Stomach (tissue), 4 donors: ENCODE results near the gene WAS.
"Not testable (repeated sequence)": the region's sequence is repeated elsewhere in the genome, so short reads cannot be mapped to it uniquely, and the experiment has no call there.

ENCODE experiments used
- POLR2A ChIP-seq, 4 donors: fragments of 450-650 bp; IDR thresholded peaks; one replicate each; pipeline ENCODE4 v1.6.1; 2016; ENCODE audit warnings: antibody characterized with exemption in 4 of 4, control low read depth in 2 of 4, mild to moderate bottlenecking in 1 of 4, moderate library complexity in 1 of 4
- TF ChIP-seq, protein P1 (sequence below), 7 experiments: fragments of 450-650 bp in 4 of 7; fragments of 200-600 bp in 3 of 7; sonication (generic) in 3 of 7; IDR thresholded peaks; one replicate each; pipeline ENCODE4 v1.5.1; 2016 to 2019; ENCODE audit warnings: antibody characterized with exemption in 7 of 7, control low read depth in 2 of 7, mild to moderate bottlenecking in 1 of 7

DNA sequence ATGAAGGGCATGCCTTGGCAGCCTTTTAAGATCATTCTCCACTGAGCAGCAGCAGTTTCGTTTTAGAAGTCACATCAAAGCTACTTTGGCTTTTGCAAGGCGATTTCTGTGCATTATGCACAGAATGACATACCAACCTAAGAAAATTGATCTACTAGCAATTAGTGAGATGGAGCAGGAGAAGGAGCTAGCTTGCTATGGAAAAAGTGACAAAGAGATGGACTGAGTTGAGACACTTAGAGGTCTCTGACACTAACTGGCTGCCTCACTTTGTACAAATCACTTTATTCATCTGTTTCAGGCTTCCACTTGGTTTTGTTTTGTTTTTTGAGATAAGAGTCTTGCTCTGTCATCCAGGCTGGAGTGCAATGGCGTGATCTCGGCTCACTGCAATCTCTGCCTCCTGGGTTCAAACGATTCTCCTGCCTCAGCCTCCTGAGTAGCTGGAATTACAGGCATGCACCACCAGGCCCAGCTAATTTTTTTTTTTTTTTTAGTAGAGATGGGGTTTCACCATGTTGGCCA is 31.5 kb upstream of the WAS start:
- TF ChIP-seq, protein P1, sequence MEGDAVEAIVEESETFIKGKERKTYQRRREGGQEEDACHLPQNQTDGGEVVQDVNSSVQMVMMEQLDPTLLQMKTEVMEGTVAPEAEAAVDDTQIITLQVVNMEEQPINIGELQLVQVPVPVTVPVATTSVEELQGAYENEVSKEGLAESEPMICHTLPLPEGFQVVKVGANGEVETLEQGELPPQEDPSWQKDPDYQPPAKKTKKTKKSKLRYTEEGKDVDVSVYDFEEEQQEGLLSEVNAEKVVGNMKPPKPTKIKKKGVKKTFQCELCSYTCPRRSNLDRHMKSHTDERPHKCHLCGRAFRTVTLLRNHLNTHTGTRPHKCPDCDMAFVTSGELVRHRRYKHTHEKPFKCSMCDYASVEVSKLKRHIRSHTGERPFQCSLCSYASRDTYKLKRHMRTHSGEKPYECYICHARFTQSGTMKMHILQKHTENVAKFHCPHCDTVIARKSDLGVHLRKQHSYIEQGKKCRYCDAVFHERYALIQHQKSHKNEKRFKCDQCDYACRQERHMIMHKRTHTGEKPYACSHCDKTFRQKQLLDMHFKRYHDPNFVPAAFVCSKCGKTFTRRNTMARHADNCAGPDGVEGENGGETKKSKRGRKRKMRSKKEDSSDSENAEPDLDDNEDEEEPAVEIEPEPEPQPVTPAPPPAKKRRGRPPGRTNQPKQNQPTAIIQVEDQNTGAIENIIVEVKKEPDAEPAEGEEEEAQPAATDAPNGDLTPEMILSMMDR (IDR thresholded peaks at IDR 0.05) = not testable (repeated sequence)
- TF ChIP-seq POLR2A (IDR thresholded peaks at IDR 0.05) = not testable (repeated sequence)
